Peyer's patch (tissue), 4 donors: ENCODE results near the gene COL26A1. TPM values are rescaled to one million over a fixed set of nuclear protein-coding genes. Genes with fewer than 3 reads are reported as not detected.

Experiments used
- DNase-seq, 3 donors: peaks; one replicate each; pipeline ENCODE4 v3.0.0-alpha.2; 2017 to 2019
- H3K27ac ChIP-seq, 4 donors: fragments of 200-600 bp; sonication (generic); one replicate each; pipeline ENCODE4 v1.5.1; 2016 to 2019
- H3K27me3 ChIP-seq, 2 donors: fragments of 200-600 bp; sonication (generic); one replicate each; pipeline ENCODE4 v1.5.1; 2019
- H3K36me3 ChIP-seq, 3 donors: fragments of 200-600 bp; sonication (generic); one replicate each; pipeline ENCODE4 v1.5.1; 2016 to 2019
- H3K4me1 ChIP-seq, 4 donors: fragments of 200-600 bp; sonication (generic); one replicate each; pipeline ENCODE4 v1.5.1; 2016 to 2019
- H3K4me3 ChIP-seq, 4 donors: fragments of 200-600 bp; sonication (generic); 1 replicate in 3 of 4; 2 replicates in 1 of 4; pipeline ENCODE4 v1.5.1; 2016 to 2019; ENCODE audit warnings: mild to moderate bottlenecking in 1 of 4
- H3K9me3 ChIP-seq, 4 donors: fragments of 200-600 bp; sonication (generic); one replicate each; pipeline ENCODE4 v1.5.1; 2016 to 2019; ENCODE audit warnings: mild to moderate bottlenecking in 1 of 4
- CTCF ChIP-seq, 6 experiments: fragments of 450-650 bp in 4 of 6; fragments of 200-600 bp in 2 of 6; sonication (generic) in 1 of 6; IDR thresholded peaks; one replicate each; pipeline ENCODE4 v1.5.1; 2017 to 2019; ENCODE audit warnings: antibody characterized with exemption in 6 of 6, mild to moderate bottlenecking in 3 of 6, moderate library complexity in 1 of 6
- POLR2A ChIP-seq, 2 donors: fragments of 450-650 bp; IDR thresholded peaks; one replicate each; pipeline ENCODE4 v1.5.1; 2017; ENCODE audit warnings: antibody characterized with exemption in 2 of 2, mild to moderate bottlenecking in 2 of 2, moderate library complexity in 2 of 2
- total RNA-seq, 4 donors: library from RNA; depleted of rRNA; stranded (reverse); fragments of >200 nt; gene quantifications; one replicate each; pipeline ENCODE4 v1.1.0, GENCODE V29; 2016

Gene COL26A1
- total RNA-seq, 4 donors from 2014 or later, result not detected

GRCh38 chr7:101367676-101368075 is 5.0 kb downstream of the COL26A1 start:
- TF ChIP-seq CTCF (IDR thresholded peaks at IDR 0.05) (no peak), POLR2A (IDR thresholded peaks at IDR 0.05) (no peak)
- H3K36me3 ChIP-seq, result no peaks in the 10 kb centered on the region
- peaks cover 0 to 11% of the 10 kb centered on the region in 2 donors for H3K27me3 ChIP-seq
- no peak for DNase-seq
- no peak overlapping the region for H3K4me3 ChIP-seq
- no peaks in the 10 kb centered on the region for H3K9me3 ChIP-seq
- peaks cover 0 to 16% (median 8%) of the 10 kb centered on the region in 4 donors for H3K4me1 ChIP-seq
- H3K27ac ChIP-seq, result no peak overlapping the region

GRCh38 chr7:101368422-101369165 is 5.9 kb downstream of the COL26A1 start:
- Histone ChIP-seq H3K36me3 (no peaks in the 10 kb centered on the region), H3K27me3 (peaks cover 0 to 3% of the 10 kb centered on the region in 2 donors), H3K9me3 (no peaks in the 10 kb centered on the region), H3K4me1 (peaks cover 0 to 7% (median 3%) of the 10 kb centered on the region in 4 donors), H3K4me3 (no peak overlapping the region), H3K27ac (no peak overlapping the region)
- peak in 1 of 3 donors; percentile 2 for DNase-seq
- TF ChIP-seq CTCF (IDR thresholded peaks at IDR 0.05) (no peak), POLR2A (IDR thresholded peaks at IDR 0.05) (no peak)

GRCh38 chr7:101370836-101371235 is 8.2 kb downstream of the COL26A1 start:
- no peak overlapping the region for H3K4me3 ChIP-seq
- no peaks in the 10 kb centered on the region for H3K27me3 ChIP-seq
- H3K4me1 ChIP-seq, result no peaks in the 10 kb centered on the region
- DNase-seq, result no peak
- H3K36me3 ChIP-seq, result no peaks in the 10 kb centered on the region
- H3K27ac ChIP-seq, result no peak overlapping the region
- no peaks in the 10 kb centered on the region for H3K9me3 ChIP-seq
- TF ChIP-seq CTCF (IDR thresholded peaks at IDR 0.05), result no peak
- TF ChIP-seq POLR2A (IDR thresholded peaks at IDR 0.05), result no peak

DNA sequence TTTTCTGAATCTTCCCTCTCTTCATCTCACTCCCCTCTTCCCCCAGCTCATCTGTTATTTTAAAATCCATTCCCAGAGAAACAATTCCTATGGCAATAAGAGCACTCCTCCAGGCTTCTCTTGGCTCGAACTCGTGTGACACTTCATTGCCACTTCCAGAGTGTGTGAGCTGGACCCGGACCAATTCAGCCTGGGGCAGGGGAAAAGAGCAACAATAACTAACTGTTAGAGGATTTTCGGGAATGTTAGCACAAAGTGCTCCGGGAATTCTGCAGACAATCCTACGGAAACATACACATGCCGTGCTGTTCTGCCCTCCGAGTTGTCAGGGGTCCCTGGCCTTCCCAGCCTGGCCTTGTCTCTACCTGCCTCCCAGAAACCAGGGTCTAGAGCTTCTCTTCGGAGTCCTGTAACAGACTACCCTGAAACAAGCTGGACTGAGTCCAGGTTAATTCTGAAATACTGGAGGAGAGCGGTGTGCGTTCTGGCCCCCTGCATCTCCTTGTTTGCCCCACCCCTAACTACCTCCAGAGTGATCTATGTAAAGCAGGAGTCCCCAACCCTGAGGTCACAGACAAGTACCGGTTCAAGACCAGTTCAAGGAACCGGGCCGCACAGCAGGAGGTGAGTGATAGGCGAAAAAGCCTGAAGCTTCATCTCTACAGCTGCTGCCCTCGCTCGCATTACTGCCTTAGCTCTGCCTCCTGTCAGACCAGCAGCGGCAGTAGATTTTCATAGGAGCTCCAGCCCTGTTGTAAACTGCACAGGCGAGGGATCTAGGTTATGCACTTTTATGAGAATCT is 11.3 kb downstream of the COL26A1 start:
- Histone ChIP-seq H3K4me1 (no peaks in the 10 kb centered on the region), H3K9me3 (no peaks in the 10 kb centered on the region), H3K27ac (no peak overlapping the region), H3K27me3 (no peaks in the 10 kb centered on the region), H3K4me3 (no peak overlapping the region), H3K36me3 (no peaks in the 10 kb centered on the region)
- TF ChIP-seq CTCF (IDR thresholded peaks at IDR 0.05) (no peak), POLR2A (IDR thresholded peaks at IDR 0.05) (no peak)
- DNase-seq, result no peak

DNA sequence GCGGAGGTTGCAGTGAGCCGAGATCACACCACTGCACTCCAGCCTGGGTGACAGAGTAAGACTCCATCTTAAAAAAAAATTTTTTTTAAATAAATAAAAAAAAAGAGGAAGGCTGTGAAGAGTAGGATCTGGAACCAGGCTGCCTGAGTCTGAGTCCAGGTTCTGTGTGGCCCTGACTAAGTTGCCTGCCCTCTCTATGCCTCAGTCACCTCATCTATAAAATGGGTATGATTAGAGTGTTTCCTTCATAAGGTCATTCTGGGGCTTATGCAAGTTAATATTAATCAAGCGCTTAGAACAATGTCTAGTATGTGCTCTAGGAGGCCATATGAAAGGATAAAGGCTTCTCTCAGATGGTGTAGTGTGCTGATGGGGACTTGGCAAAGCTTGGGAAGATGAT is 12.3 kb downstream of the COL26A1 start:
- TF ChIP-seq POLR2A (IDR thresholded peaks at IDR 0.05) (no peak), CTCF (IDR thresholded peaks at IDR 0.05) (no peak)
- Histone ChIP-seq H3K9me3 (no peaks in the 10 kb centered on the region), H3K4me3 (no peak overlapping the region), H3K36me3 (no peaks in the 10 kb centered on the region), H3K27ac (no peak overlapping the region), H3K27me3 (no peaks in the 10 kb centered on the region), H3K4me1 (no peaks in the 10 kb centered on the region)
- no peak for DNase-seq
